ENCODE data around the gene MS4A4A. TPM values are rescaled to one million over a fixed set of nuclear protein-coding genes. Genes with fewer than 3 reads are reported as not detected.

MS4A4A gene
- total and polyA plus RNA-seq, 2 of the 13 experiments (the other 11 are each of a cell fraction or from before 2014, with no cell fraction given) = not detected

DNA sequence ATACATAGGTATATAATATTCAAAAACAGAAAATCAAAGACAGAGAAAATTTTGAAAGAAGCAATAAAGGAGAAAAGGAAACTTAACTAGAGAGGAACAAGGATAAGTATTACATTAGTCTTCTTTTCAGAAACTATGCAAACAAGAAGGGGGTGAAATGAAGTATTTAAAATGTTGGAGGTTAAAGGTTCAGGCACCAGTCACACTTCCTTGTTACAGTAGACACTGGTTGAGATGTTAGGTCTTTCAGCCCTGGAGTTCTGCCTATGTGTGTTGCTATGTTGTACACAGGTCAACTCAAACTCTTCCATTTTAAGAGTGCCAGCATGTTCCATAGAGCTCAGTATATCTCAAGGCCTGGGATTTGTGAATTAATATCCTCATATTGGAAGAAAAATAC is 6.0 kb upstream of the MS4A4A start (continued):
- TF ChIP-seq ARID4A (CRISPR knock-in tag; IDR thresholded peaks at IDR 0.05; ENCODE audit: borderline replicate concordance) (no peak), ATAD3A (CRISPR knock-in tag; IDR thresholded peaks at IDR 0.05) (no peak), ZNF782 (CRISPR knock-in tag; IDR thresholded peaks at IDR 0.05; ENCODE audit: borderline replicate concordance) (no peak), MEIS2 (CRISPR knock-in tag; IDR thresholded peaks at IDR 0.05) (no peak), ZNF616 (CRISPR knock-in tag; IDR thresholded peaks at IDR 0.05; ENCODE audit: low read depth) (no peak)
- TF ChIP-seq, protein P1, sequence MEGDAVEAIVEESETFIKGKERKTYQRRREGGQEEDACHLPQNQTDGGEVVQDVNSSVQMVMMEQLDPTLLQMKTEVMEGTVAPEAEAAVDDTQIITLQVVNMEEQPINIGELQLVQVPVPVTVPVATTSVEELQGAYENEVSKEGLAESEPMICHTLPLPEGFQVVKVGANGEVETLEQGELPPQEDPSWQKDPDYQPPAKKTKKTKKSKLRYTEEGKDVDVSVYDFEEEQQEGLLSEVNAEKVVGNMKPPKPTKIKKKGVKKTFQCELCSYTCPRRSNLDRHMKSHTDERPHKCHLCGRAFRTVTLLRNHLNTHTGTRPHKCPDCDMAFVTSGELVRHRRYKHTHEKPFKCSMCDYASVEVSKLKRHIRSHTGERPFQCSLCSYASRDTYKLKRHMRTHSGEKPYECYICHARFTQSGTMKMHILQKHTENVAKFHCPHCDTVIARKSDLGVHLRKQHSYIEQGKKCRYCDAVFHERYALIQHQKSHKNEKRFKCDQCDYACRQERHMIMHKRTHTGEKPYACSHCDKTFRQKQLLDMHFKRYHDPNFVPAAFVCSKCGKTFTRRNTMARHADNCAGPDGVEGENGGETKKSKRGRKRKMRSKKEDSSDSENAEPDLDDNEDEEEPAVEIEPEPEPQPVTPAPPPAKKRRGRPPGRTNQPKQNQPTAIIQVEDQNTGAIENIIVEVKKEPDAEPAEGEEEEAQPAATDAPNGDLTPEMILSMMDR (CRISPR knock-in tag; IDR thresholded peaks at IDR 0.05) = no peak

GRCh38 chr11:60281485-60281884 is 1.0 kb downstream of the MS4A4A start:
- no TSS peak for BruUV-seq (replicated peaks)
- H3K9ac ChIP-seq (ENCODE audit: insufficient read depth, low read depth, low read length) = no peak overlapping the region
- intact Hi-C loops (cut with micrococcal nuclease; ENCODE audit: unreplicated experiment) (no loop called here), in situ Hi-C loops (cut with HindIII; ENCODE audit: extremely low pct_ligation_motif_present, low pct_unique_long_range_greater_than_20kb) (no loop called here)
- ATAC-seq (no peak), FAIRE-seq (no peak), DNase-seq (ENCODE audit: low spot score) (no peak)
- no peak overlapping the region for H3K4me3 ChIP-seq (replicated peaks in 1 of 3; ENCODE audit: insufficient read depth in 1 of 3, low read depth in 2 of 3, low read length in 3 of 3)
- no peaks in the 10 kb centered on the region for H3K4me1 ChIP-seq (ENCODE audit: insufficient read depth, low read length)
- ChIA-PET POLR2A (no interaction called here), CTCF (ENCODE audit: low intra/inter-chr PET ratio, low total read pairs) (no interaction called here)
- TF ChIP-seq ZNF7 (CRISPR knock-in tag; IDR thresholded peaks at IDR 0.05) = no peak
- TF ChIP-seq GFI1 (CRISPR knock-in tag; IDR thresholded peaks at IDR 0.05; ENCODE audit: borderline replicate concordance) = no peak
- no peak for TF ChIP-seq ISX (CRISPR knock-in tag; conservative IDR thresholded peaks at IDR 0.05)
- no peak for TF ChIP-seq THYN1 (CRISPR knock-in tag; IDR thresholded peaks at IDR 0.05; ENCODE audit: borderline replicate concordance, low read depth)
- TF ChIP-seq MAFK (conservative IDR thresholded peaks at IDR 0.05 in 1 of 2, IDR thresholded peaks at IDR 0.05 in 1 of 2; ENCODE audit: low read length in 2 of 2) = no peak
- no peak for TF ChIP-seq THAP11 (CRISPR knock-in tag; IDR thresholded peaks at IDR 0.05)
- H3K27ac ChIP-seq (ENCODE audit: extremely low read length, insufficient read depth, low read length) = no peak overlapping the region
- H4K20me1 ChIP-seq (ENCODE audit: insufficient read depth, low read length) = no peaks in the 10 kb centered on the region
- H3K4me2 ChIP-seq (ENCODE audit: low read depth, low read length) = no peak overlapping the region
- no peak overlapping the region for H2AFZ ChIP-seq (ENCODE audit: low read length)
- 0% methylated on average over 2 of the region's 2 CpGs for WGBS (ENCODE audit: low lambda C conversion rate)
- H3K9me3 ChIP-seq (ENCODE audit: low read length) = no peaks in the 10 kb centered on the region
- no peaks in the 10 kb centered on the region for H3K36me3 ChIP-seq (replicated peaks in 1 of 2; ENCODE audit: control insufficient read depth in 1 of 2, insufficient read depth in 2 of 2, low read length in 2 of 2)
- no peaks in the 10 kb centered on the region for H3K27me3 ChIP-seq (ENCODE audit: control insufficient read depth in 1 of 2, insufficient read depth in 2 of 2, low read length in 2 of 2)
- H3K79me2 ChIP-seq (ENCODE audit: insufficient read depth, low read length) = no peaks in the 10 kb centered on the region

All from HepG2 (cell line).